Measurements from ENCODE around the gene PLA2G7. TPM values are rescaled to one million over a fixed set of nuclear protein-coding genes. Genes with fewer than 3 reads are reported as not detected.
"Not testable (repeated sequence)": the region's sequence is repeated elsewhere in the genome, so short reads cannot be mapped to it uniquely, and the experiment has no call there.

The PLA2G7 gene
- total RNA-seq, 2 experiments from 2014 or later = not detected

GRCh38 chr6:46764961-46765360 lies 29.8 kb upstream of the PLA2G7 start:
- Mint-ChIP-seq H3K27me3 (peaks cover 16% of the 10 kb centered on the region), H3K4me3 (no peak overlapping the region), H3K4me1 (ENCODE audit: low read depth) (no peaks in the 10 kb centered on the region), H3K27ac (no peak overlapping the region), H3K36me3 (ENCODE audit: low read depth) (no peaks in the 10 kb centered on the region), H3K9me3 (peaks cover 2% of the 10 kb centered on the region)
- no peak for DNase-seq
- TF ChIP-seq, protein P1, sequence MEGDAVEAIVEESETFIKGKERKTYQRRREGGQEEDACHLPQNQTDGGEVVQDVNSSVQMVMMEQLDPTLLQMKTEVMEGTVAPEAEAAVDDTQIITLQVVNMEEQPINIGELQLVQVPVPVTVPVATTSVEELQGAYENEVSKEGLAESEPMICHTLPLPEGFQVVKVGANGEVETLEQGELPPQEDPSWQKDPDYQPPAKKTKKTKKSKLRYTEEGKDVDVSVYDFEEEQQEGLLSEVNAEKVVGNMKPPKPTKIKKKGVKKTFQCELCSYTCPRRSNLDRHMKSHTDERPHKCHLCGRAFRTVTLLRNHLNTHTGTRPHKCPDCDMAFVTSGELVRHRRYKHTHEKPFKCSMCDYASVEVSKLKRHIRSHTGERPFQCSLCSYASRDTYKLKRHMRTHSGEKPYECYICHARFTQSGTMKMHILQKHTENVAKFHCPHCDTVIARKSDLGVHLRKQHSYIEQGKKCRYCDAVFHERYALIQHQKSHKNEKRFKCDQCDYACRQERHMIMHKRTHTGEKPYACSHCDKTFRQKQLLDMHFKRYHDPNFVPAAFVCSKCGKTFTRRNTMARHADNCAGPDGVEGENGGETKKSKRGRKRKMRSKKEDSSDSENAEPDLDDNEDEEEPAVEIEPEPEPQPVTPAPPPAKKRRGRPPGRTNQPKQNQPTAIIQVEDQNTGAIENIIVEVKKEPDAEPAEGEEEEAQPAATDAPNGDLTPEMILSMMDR (IDR thresholded peaks at IDR 0.05) = no peak
- ChIA-PET CTCF (interaction anchor here (1.4 kb wide), 1 partner anchor 22 kb away, joined by 3 read pairs; no protein-coding TSS in a partner anchor), POLR2A (no interaction called here)
- ATAC-seq = no peak
- intact Hi-C loops (cut with micrococcal nuclease) = no loop called here

DNA sequence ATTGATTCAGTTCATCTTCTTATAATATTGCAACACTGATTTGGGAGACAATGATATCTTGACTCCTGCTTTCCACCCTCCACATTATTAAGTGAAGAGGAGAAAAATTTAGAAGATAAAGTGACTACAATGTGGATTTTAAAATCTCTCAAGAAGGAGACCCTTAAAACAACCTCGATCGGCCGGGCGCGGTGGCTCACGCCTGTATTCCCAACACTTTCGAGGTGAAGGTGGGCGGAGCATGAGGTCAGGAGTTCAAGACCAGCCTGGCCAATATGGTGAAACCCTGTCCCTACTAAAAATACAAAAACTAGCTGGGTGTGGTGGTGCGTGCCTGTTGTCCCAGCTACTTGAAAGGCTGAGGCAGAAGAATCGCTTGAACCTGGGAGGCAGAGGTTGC lies 29.1 kb upstream of the PLA2G7 start:
- POLR2A ChIA-PET; H3K27ac Mint-ChIP-seq; H3K4me1 Mint-ChIP-seq (ENCODE audit: low read depth); ATAC-seq; intact Hi-C loops (cut with micrococcal nuclease); H3K9me3 Mint-ChIP-seq; H3K36me3 Mint-ChIP-seq (ENCODE audit: low read depth); H3K4me3 Mint-ChIP-seq; DNase-seq: not testable (repeated sequence)
- CTCF ChIA-PET = interaction anchor here (1.4 kb wide), 1 partner anchor 22 kb away, joined by 3 read pairs; no protein-coding TSS in a partner anchor
- H3K27me3 Mint-ChIP-seq = peaks cover 18% of the 10 kb centered on the region

- Mint-ChIP-seq H3K27ac (no peak overlapping the region), H3K4me1 (ENCODE audit: low read depth) (no peaks in the 10 kb centered on the region), H3K9me3 (peaks cover 2% of the 10 kb centered on the region), H3K36me3 (ENCODE audit: low read depth) (no peaks in the 10 kb centered on the region), H3K27me3 (peaks cover 14% of the 10 kb centered on the region), H3K4me3 (no peak overlapping the region)
- ATAC-seq (no peak), DNase-seq (no peak)
- ChIA-PET POLR2A (no interaction called here), CTCF (no interaction called here)
- TF ChIP-seq, protein P1 (IDR thresholded peaks at IDR 0.05) = no peak
- intact Hi-C loops (cut with micrococcal nuclease) = no loop called here
These were observed 28.3 kb upstream of the PLA2G7 start for GRCh38 chr6:46763466-46763865.

- POLR2A ChIA-PET = no interaction called here
These were observed 25.8 kb upstream of the PLA2G7 start for GRCh38 chr6:46760925-46761324.

GRCh38 chr6:46758960-46759753 lies 24.0 kb upstream of the PLA2G7 start:
- no peak overlapping the region for H3K27ac Mint-ChIP-seq
- no peak for ATAC-seq
- H3K36me3 Mint-ChIP-seq (ENCODE audit: low read depth) = no peaks in the 10 kb centered on the region
- H3K4me3 Mint-ChIP-seq = no peak overlapping the region
- no peak for DNase-seq
- H3K4me1 Mint-ChIP-seq (ENCODE audit: low read depth) = no peaks in the 10 kb centered on the region
- POLR2A ChIA-PET = no interaction called here
- CTCF ChIA-PET = no interaction called here
- peaks cover 11% of the 10 kb centered on the region for H3K27me3 Mint-ChIP-seq
- TF ChIP-seq, protein P1 (IDR thresholded peaks at IDR 0.05) = no peak
- no peaks in the 10 kb centered on the region for H3K9me3 Mint-ChIP-seq
- intact Hi-C loops (cut with micrococcal nuclease) = no loop called here

More at GRCh38 chr6:46760925-46761324, 25.8 kb upstream of the PLA2G7 start:
- intact Hi-C loops (cut with micrococcal nuclease) = no loop called here
- no peak for ATAC-seq
- no peak overlapping the region for H3K27ac Mint-ChIP-seq
- DNase-seq = no peak
- H3K27me3 Mint-ChIP-seq = peaks cover 14% of the 10 kb centered on the region
- no peaks in the 10 kb centered on the region for H3K36me3 Mint-ChIP-seq (ENCODE audit: low read depth)
- no peak overlapping the region for H3K4me3 Mint-ChIP-seq
- no peaks in the 10 kb centered on the region for H3K9me3 Mint-ChIP-seq
- TF ChIP-seq, protein P1 (IDR thresholded peaks at IDR 0.05) = no peak
- H3K4me1 Mint-ChIP-seq (ENCODE audit: low read depth) = no peaks in the 10 kb centered on the region
- CTCF ChIA-PET = no interaction called here

All from activated CD8-positive, alpha-beta T cell treated with anti-CD3 and anti-CD28 coated beads for 36 hours (primary cell).